ENCODE results near the gene COG3.

Gene COG3

GRCh38 chr13:45464141-45464686 lies 525 bp upstream of the COG3 start:
- no peak for DNase-seq (ENCODE audit: low read depth, low spot score)
- peak overlapping the region; percentile 84 for H3K4me3 ChIP-seq
- peaks cover 3% of the 10 kb centered on the region; the same call in 1 of the 2 replicates for H3K36me3 ChIP-seq (ENCODE audit: insufficient read depth, low read length)
- H3K9ac ChIP-seq (ENCODE audit: insufficient read length): peak overlapping the region; percentile 72
- H3K27ac ChIP-seq: peak overlapping the region; percentile 27
- H3K9me3 ChIP-seq (ENCODE audit: low read depth, low read length): no peaks in the 10 kb centered on the region
- TF ChIP-seq FOXP2 (optimal IDR thresholded peaks at IDR 0.05; ENCODE audit: control extremely low read depth, extremely low read length, insufficient read depth) (no peak), POLR2AphosphoS5 (IDR thresholded peaks at IDR 0.05; ENCODE audit: borderline replicate concordance, low read depth, low read length) (no peak), EZH2 (IDR thresholded peaks at IDR 0.05) (no peak)

GRCh38 chr13:45466359-45466758 lies 1.6 kb downstream of the COG3 start:
- Histone ChIP-seq H3K36me3 (ENCODE audit: insufficient read depth, low read length) (peaks cover 3% of the 10 kb centered on the region; the same call in 1 of the 2 replicates), H3K9me3 (ENCODE audit: low read depth, low read length) (no peaks in the 10 kb centered on the region), H3K9ac (ENCODE audit: insufficient read length) (no peak overlapping the region), H3K27ac (no peak overlapping the region), H3K4me3 (peak overlapping the region; percentile 32; the same call in 1 of the 2 replicates)
- no peak for DNase-seq (ENCODE audit: low read depth, low spot score)
- TF ChIP-seq EZH2 (IDR thresholded peaks at IDR 0.05) (no peak), POLR2AphosphoS5 (IDR thresholded peaks at IDR 0.05; ENCODE audit: borderline replicate concordance, low read depth, low read length) (no peak), FOXP2 (optimal IDR thresholded peaks at IDR 0.05; ENCODE audit: control extremely low read depth, extremely low read length, insufficient read depth) (no peak)

- no peak overlapping the region for H3K9ac ChIP-seq (ENCODE audit: insufficient read length)
- no peak overlapping the region for H3K4me3 ChIP-seq
- no peak overlapping the region for H3K27ac ChIP-seq
- peaks cover 4% of the 10 kb centered on the region; the same call in 1 of the 2 replicates for H3K9me3 ChIP-seq (ENCODE audit: low read depth, low read length)
- no peak for TF ChIP-seq FOXP2 (optimal IDR thresholded peaks at IDR 0.05; ENCODE audit: control extremely low read depth, extremely low read length, insufficient read depth)
- no peak for TF ChIP-seq POLR2AphosphoS5 (IDR thresholded peaks at IDR 0.05; ENCODE audit: borderline replicate concordance, low read depth, low read length)
- no peak for TF ChIP-seq EZH2 (IDR thresholded peaks at IDR 0.05)
- peaks cover 6% of the 10 kb centered on the region; the same call in 1 of the 2 replicates for H3K36me3 ChIP-seq (ENCODE audit: insufficient read depth, low read length)
- DNase-seq (ENCODE audit: low read depth, low spot score): no peak
These were observed 3.9 kb downstream of the COG3 start for GRCh38 chr13:45468635-45469034.

- Histone ChIP-seq H3K4me3 (no peak overlapping the region), H3K27ac (no peak overlapping the region), H3K9ac (ENCODE audit: insufficient read length) (no peak overlapping the region), H3K9me3 (ENCODE audit: low read depth, low read length) (peaks cover 4% of the 10 kb centered on the region; the same call in 1 of the 2 replicates), H3K36me3 (ENCODE audit: insufficient read depth, low read length) (peaks cover 3% of the 10 kb centered on the region)
- DNase-seq (ENCODE audit: low read depth, low spot score): no peak
- TF ChIP-seq FOXP2 (optimal IDR thresholded peaks at IDR 0.05; ENCODE audit: control extremely low read depth, extremely low read length, insufficient read depth): no peak
- TF ChIP-seq POLR2AphosphoS5 (IDR thresholded peaks at IDR 0.05; ENCODE audit: borderline replicate concordance, low read depth, low read length): no peak
- TF ChIP-seq EZH2 (IDR thresholded peaks at IDR 0.05): no peak
These were observed 7.5 kb downstream of the COG3 start for GRCh38 chr13:45472171-45472705.

GRCh38 chr13:45473627-45474026 lies 8.9 kb downstream of the COG3 start:
- no peak for DNase-seq (ENCODE audit: low read depth, low spot score)
- TF ChIP-seq POLR2AphosphoS5 (IDR thresholded peaks at IDR 0.05; ENCODE audit: borderline replicate concordance, low read depth, low read length) (no peak), EZH2 (IDR thresholded peaks at IDR 0.05) (no peak), FOXP2 (optimal IDR thresholded peaks at IDR 0.05; ENCODE audit: control extremely low read depth, extremely low read length, insufficient read depth) (no peak)
- Histone ChIP-seq H3K4me3 (no peak overlapping the region), H3K27ac (no peak overlapping the region), H3K36me3 (ENCODE audit: insufficient read depth, low read length) (peaks cover 6% of the 10 kb centered on the region), H3K9me3 (ENCODE audit: low read depth, low read length) (peaks cover 4% of the 10 kb centered on the region; the same call in 1 of the 2 replicates), H3K9ac (ENCODE audit: insufficient read length) (no peak overlapping the region)

- TF ChIP-seq EZH2 (IDR thresholded peaks at IDR 0.05) (no peak), POLR2AphosphoS5 (IDR thresholded peaks at IDR 0.05; ENCODE audit: borderline replicate concordance, low read depth, low read length) (no peak), FOXP2 (optimal IDR thresholded peaks at IDR 0.05; ENCODE audit: control extremely low read depth, extremely low read length, insufficient read depth) (no peak)
- Histone ChIP-seq H3K9me3 (ENCODE audit: low read depth, low read length) (peaks cover 4% of the 10 kb centered on the region; the same call in 1 of the 2 replicates), H3K27ac (no peak overlapping the region), H3K9ac (ENCODE audit: insufficient read length) (no peak overlapping the region), H3K36me3 (ENCODE audit: insufficient read depth, low read length) (peaks cover 9% of the 10 kb centered on the region), H3K4me3 (no peak overlapping the region)
- DNase-seq (ENCODE audit: low read depth, low spot score): no peak
These were observed 10.1 kb downstream of the COG3 start for GRCh38 chr13:45474584-45475454.

- no peak for DNase-seq (ENCODE audit: low read depth, low spot score)
- Histone ChIP-seq H3K9me3 (ENCODE audit: low read depth, low read length) (no peaks in the 10 kb centered on the region), H3K9ac (ENCODE audit: insufficient read length) (no peak overlapping the region), H3K4me3 (no peak overlapping the region), H3K27ac (no peak overlapping the region), H3K36me3 (ENCODE audit: insufficient read depth, low read length) (peaks cover 32% of the 10 kb centered on the region)
- no peak for TF ChIP-seq POLR2AphosphoS5 (IDR thresholded peaks at IDR 0.05; ENCODE audit: borderline replicate concordance, low read depth, low read length)
- TF ChIP-seq EZH2 (IDR thresholded peaks at IDR 0.05): no peak
- TF ChIP-seq FOXP2 (optimal IDR thresholded peaks at IDR 0.05; ENCODE audit: control extremely low read depth, extremely low read length, insufficient read depth): no peak
These were observed 14.9 kb downstream of the COG3 start for GRCh38 chr13:45479661-45480060.

- no peak for DNase-seq (ENCODE audit: low read depth, low spot score)
- Histone ChIP-seq H3K9me3 (ENCODE audit: low read depth, low read length) (no peaks in the 10 kb centered on the region), H3K4me3 (no peak overlapping the region), H3K9ac (ENCODE audit: insufficient read length) (no peak overlapping the region), H3K36me3 (ENCODE audit: insufficient read depth, low read length) (peaks cover 38% of the 10 kb centered on the region), H3K27ac (0 out of 2 replicates have a peak overlapping the region, but pooled peaks have one; percentile 7)
- TF ChIP-seq POLR2AphosphoS5 (IDR thresholded peaks at IDR 0.05; ENCODE audit: borderline replicate concordance, low read depth, low read length): no peak
- TF ChIP-seq EZH2 (IDR thresholded peaks at IDR 0.05): no peak
- no peak for TF ChIP-seq FOXP2 (optimal IDR thresholded peaks at IDR 0.05; ENCODE audit: control extremely low read depth, extremely low read length, insufficient read depth)
These were observed 16.9 kb downstream of the COG3 start for GRCh38 chr13:45481688-45482087.

Data from SK-N-MC (cell line).